Mucosa of stomach (tissue), 1 donor: Measurements from ENCODE around the gene LHFPL3.
A peak's percentile ranks its signal among the peaks of the same experiment; 100 is the strongest.

ENCODE experiments used
- H3K27me3 ChIP-seq: one replicate; pipeline ENCODE4 v1.7.0; 2013; ENCODE audit warnings: mild to moderate bottlenecking, low read length; ENCODE audit not compliant: control insufficient read depth, insufficient read depth
- H3K36me3 ChIP-seq: one replicate; pipeline ENCODE4 v1.7.0; 2013; ENCODE audit warnings: low read length; ENCODE audit not compliant: control insufficient read depth, insufficient read depth
- H3K4me1 ChIP-seq: one replicate; pipeline ENCODE4 v1.7.0; 2013; ENCODE audit warnings: mild to moderate bottlenecking, low read length; ENCODE audit not compliant: control insufficient read depth, insufficient read depth
- H3K4me3 ChIP-seq: one replicate; pipeline ENCODE4 v1.7.0; 2013; ENCODE audit warnings: low read length
- H3K9ac ChIP-seq: one replicate; pipeline ENCODE4 v1.7.0; 2013; ENCODE audit warnings: mild to moderate bottlenecking, low read length, moderate library complexity
- H3K9me3 ChIP-seq: one replicate; pipeline ENCODE4 v1.7.0; 2013; ENCODE audit warnings: mild to moderate bottlenecking, low read length, moderate library complexity; ENCODE audit not compliant: control insufficient read depth
- donor health status: Pancreatic carcinoma.

Gene LHFPL3

GRCh38 chr7:104901240-104901619 is 572.8 kb downstream of the LHFPL3 start:
- no peak overlapping the region for H3K9ac ChIP-seq
- no peaks in the 10 kb centered on the region for H3K9me3 ChIP-seq
- H3K4me3 ChIP-seq: no peak overlapping the region

GRCh38 chr7:104902183-104902582 is 573.8 kb downstream of the LHFPL3 start:
- H3K9me3 ChIP-seq: no peaks in the 10 kb centered on the region
- no peaks in the 10 kb centered on the region for H3K36me3 ChIP-seq
- H3K9ac ChIP-seq: no peak overlapping the region
- H3K27me3 ChIP-seq: no peaks in the 10 kb centered on the region
- H3K4me3 ChIP-seq: no peak overlapping the region
- no peaks in the 10 kb centered on the region for H3K4me1 ChIP-seq

More at GRCh38 chr7:104901240-104901619, 572.8 kb downstream of the LHFPL3 start:
- Histone ChIP-seq H3K4me1 (no peaks in the 10 kb centered on the region), H3K36me3 (no peaks in the 10 kb centered on the region), H3K27me3 (no peaks in the 10 kb centered on the region)

- no peaks in the 10 kb centered on the region for H3K9me3 ChIP-seq
- no peaks in the 10 kb centered on the region for H3K4me1 ChIP-seq
- no peak overlapping the region for H3K9ac ChIP-seq
- no peak overlapping the region for H3K4me3 ChIP-seq
- H3K27me3 ChIP-seq: no peaks in the 10 kb centered on the region
- H3K36me3 ChIP-seq: no peaks in the 10 kb centered on the region
These were observed 574.6 kb downstream of the LHFPL3 start for GRCh38 chr7:104903044-104903443.

GRCh38 chr7:104903846-104904245 is 575.4 kb downstream of the LHFPL3 start:
- Histone ChIP-seq H3K4me1 (no peaks in the 10 kb centered on the region), H3K27me3 (no peaks in the 10 kb centered on the region), H3K9ac (no peak overlapping the region), H3K36me3 (no peaks in the 10 kb centered on the region), H3K4me3 (no peak overlapping the region), H3K9me3 (no peaks in the 10 kb centered on the region)

GRCh38 chr7:104906032-104906431 is 577.6 kb downstream of the LHFPL3 start:
- H3K4me3 ChIP-seq: no peak overlapping the region
- H3K27me3 ChIP-seq: no peaks in the 10 kb centered on the region
- H3K4me1 ChIP-seq: no peaks in the 10 kb centered on the region
- no peaks in the 10 kb centered on the region for H3K9me3 ChIP-seq
- no peaks in the 10 kb centered on the region for H3K36me3 ChIP-seq
- no peak overlapping the region for H3K9ac ChIP-seq

- Histone ChIP-seq H3K36me3 (no peaks in the 10 kb centered on the region), H3K9me3 (no peaks in the 10 kb centered on the region), H3K27me3 (no peaks in the 10 kb centered on the region), H3K4me3 (no peak overlapping the region), H3K4me1 (no peaks in the 10 kb centered on the region), H3K9ac (no peak overlapping the region)
These were observed 578.2 kb downstream of the LHFPL3 start for GRCh38 chr7:104906556-104906955.

- H3K4me3 ChIP-seq: no peak overlapping the region
- H3K9ac ChIP-seq: no peak overlapping the region
- no peaks in the 10 kb centered on the region for H3K4me1 ChIP-seq
- H3K9me3 ChIP-seq: no peaks in the 10 kb centered on the region
- no peaks in the 10 kb centered on the region for H3K36me3 ChIP-seq
- no peaks in the 10 kb centered on the region for H3K27me3 ChIP-seq
These were observed 580.2 kb downstream of the LHFPL3 start for GRCh38 chr7:104908636-104909035.

- H3K36me3 ChIP-seq: no peaks in the 10 kb centered on the region
- H3K27me3 ChIP-seq: no peaks in the 10 kb centered on the region
- H3K4me1 ChIP-seq: no peaks in the 10 kb centered on the region
- H3K9ac ChIP-seq: no peak overlapping the region
- no peaks in the 10 kb centered on the region for H3K9me3 ChIP-seq
- H3K4me3 ChIP-seq: no peak overlapping the region
These were observed 580.7 kb downstream of the LHFPL3 start for GRCh38 chr7:104909096-104909495.

GRCh38 chr7:104914421-104914820 is 586.0 kb downstream of the LHFPL3 start:
- no peaks in the 10 kb centered on the region for H3K4me1 ChIP-seq
- H3K4me3 ChIP-seq: no peak overlapping the region
- H3K9ac ChIP-seq: no peak overlapping the region
- H3K27me3 ChIP-seq: no peaks in the 10 kb centered on the region
- H3K36me3 ChIP-seq: no peaks in the 10 kb centered on the region
- H3K9me3 ChIP-seq: no peaks in the 10 kb centered on the region

GRCh38 chr7:104921596-104921995 is 593.2 kb downstream of the LHFPL3 start:
- H3K9me3 ChIP-seq: no peaks in the 10 kb centered on the region
- no peaks in the 10 kb centered on the region for H3K27me3 ChIP-seq
- H3K4me3 ChIP-seq: no peak overlapping the region
- peaks cover 26% of the 10 kb centered on the region for H3K4me1 ChIP-seq
- no peaks in the 10 kb centered on the region for H3K36me3 ChIP-seq
- H3K9ac ChIP-seq: no peak overlapping the region

GRCh38 chr7:104922182-104923009 is 594.0 kb downstream of the LHFPL3 start:
- peak overlapping the region; percentile 6 for H3K9ac ChIP-seq

GRCh38 chr7:104923010-104923421 is 594.6 kb downstream of the LHFPL3 start:
- Histone ChIP-seq H3K9ac (peak overlapping the region; percentile 6), H3K36me3 (no peaks in the 10 kb centered on the region), H3K9me3 (no peaks in the 10 kb centered on the region), H3K4me1 (peaks cover 40% of the 10 kb centered on the region), H3K27me3 (no peaks in the 10 kb centered on the region), H3K4me3 (no peak overlapping the region)

More at GRCh38 chr7:104922182-104923009, 594.0 kb downstream of the LHFPL3 start:
- Histone ChIP-seq H3K27me3 (no peaks in the 10 kb centered on the region), H3K36me3 (no peaks in the 10 kb centered on the region), H3K9me3 (no peaks in the 10 kb centered on the region), H3K4me3 (no peak overlapping the region), H3K4me1 (peaks cover 34% of the 10 kb centered on the region)
